Uterus (tissue), 4 donors: ENCODE data around the gene KCNIP1. TPM values are rescaled to one million over a fixed set of nuclear protein-coding genes. Genes with fewer than 3 reads are reported as not detected.

Experiments
- DNase-seq, 2 donors: peaks; one replicate each; pipeline ENCODE4 v3.0.0-alpha.2; 2019 to 2020
- H3K27ac ChIP-seq, 2 donors: fragments of 200-600 bp; sonication (generic); 1 replicate in 1 of 2; 2 replicates in 1 of 2; pipeline ENCODE4 v1.5.1; 2016 to 2018
- H3K27me3 ChIP-seq, 2 donors: fragments of 200-600 bp; sonication (generic); one replicate each; pipeline ENCODE4 v1.5.1; 2018 to 2019; ENCODE audit warnings: control low read depth in 1 of 2
- H3K36me3 ChIP-seq, 2 donors: fragments of 200-600 bp; sonication (generic); one replicate each; pipeline ENCODE4 v1.5.1; 2019; ENCODE audit warnings: control low read depth in 1 of 2
- H3K4me1 ChIP-seq, 2 donors: fragments of 200-600 bp; sonication (generic); one replicate each; pipeline ENCODE4 v1.5.1; 2018 to 2019; ENCODE audit warnings: control low read depth in 1 of 2
- H3K4me3 ChIP-seq, 2 donors: fragments of 200-600 bp; sonication (generic); 1 replicate in 1 of 2; 2 replicates in 1 of 2; pipeline ENCODE4 v1.5.1; 2018 to 2019; ENCODE audit warnings: mild to moderate bottlenecking in 1 of 2
- H3K9me3 ChIP-seq, 2 donors: fragments of 200-600 bp; sonication (generic); one replicate each; pipeline ENCODE4 v1.5.1; 2019; ENCODE audit warnings: control low read depth in 1 of 2
- POLR2A ChIP-seq, 2 donors: fragments of 450-650 bp; IDR thresholded peaks; one replicate each; pipeline ENCODE4 v1.6.1; 2016; ENCODE audit warnings: antibody characterized with exemption in 2 of 2, mild to moderate bottlenecking in 1 of 2, moderate library complexity in 1 of 2
- intact Hi-C: fragments of 100-400 bp; cut with DNase I; formaldehyde crosslinking; loops from one replicate; pipeline ENCODE4 v1.15.1; 2023; ENCODE audit warnings: low total_unique reads
- total RNA-seq, 4 donors: library from RNA; depleted of rRNA in 3 of 4; stranded (reverse); fragments of >200 nt in 3 of 4; gene quantifications; one replicate each; pipeline versions ENCODE4 v1.1.0 to v1.2.4, GENCODE V29; 2014 to 2023
- TF ChIP-seq, protein P1 (sequence below), 4 experiments: fragments of 200-600 bp in 2 of 4; fragments of 450-650 bp in 2 of 4; sonication (generic) in 2 of 4; IDR thresholded peaks; one replicate each; pipeline ENCODE4 v1.5.1; 2016 to 2019; ENCODE audit warnings: antibody characterized with exemption in 4 of 4, mild to moderate bottlenecking in 2 of 4, moderate library complexity in 1 of 4
- donor health status: DM: yes; HTN: yes; CAD: no.

The KCNIP1 gene
- total RNA-seq, 4 donors from 2014 or later: 1.3 to 7.0 (median 3.9) TPM

DNA sequence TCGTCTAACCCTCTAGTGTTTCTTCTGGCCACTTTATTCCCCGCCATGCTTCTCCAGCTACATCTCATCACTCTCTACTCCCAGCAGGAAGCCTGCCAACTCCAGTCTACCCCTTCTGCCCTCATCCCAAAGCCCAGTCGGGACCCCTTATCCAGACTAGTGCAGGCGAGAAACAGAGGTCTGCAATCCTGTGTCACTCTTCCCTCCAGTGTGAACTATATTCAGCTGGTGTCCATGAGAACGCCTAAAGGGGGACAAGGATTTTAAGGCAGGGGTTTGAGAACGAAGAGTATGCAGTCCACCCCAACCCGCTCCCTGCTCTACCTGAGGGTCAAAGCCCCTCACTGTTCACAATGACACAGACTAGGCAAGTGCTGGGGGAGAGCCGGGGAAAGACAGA is 238.0 kb downstream of the KCNIP1 start:
- Histone ChIP-seq H3K27me3 (no peaks in the 10 kb centered on the region), H3K9me3 (no peaks in the 10 kb centered on the region), H3K4me1 (no peaks in the 10 kb centered on the region), H3K27ac (no peak overlapping the region), H3K4me3 (no peak overlapping the region), H3K36me3 (no peaks in the 10 kb centered on the region)
- no peak for DNase-seq
- TF ChIP-seq, protein P1, sequence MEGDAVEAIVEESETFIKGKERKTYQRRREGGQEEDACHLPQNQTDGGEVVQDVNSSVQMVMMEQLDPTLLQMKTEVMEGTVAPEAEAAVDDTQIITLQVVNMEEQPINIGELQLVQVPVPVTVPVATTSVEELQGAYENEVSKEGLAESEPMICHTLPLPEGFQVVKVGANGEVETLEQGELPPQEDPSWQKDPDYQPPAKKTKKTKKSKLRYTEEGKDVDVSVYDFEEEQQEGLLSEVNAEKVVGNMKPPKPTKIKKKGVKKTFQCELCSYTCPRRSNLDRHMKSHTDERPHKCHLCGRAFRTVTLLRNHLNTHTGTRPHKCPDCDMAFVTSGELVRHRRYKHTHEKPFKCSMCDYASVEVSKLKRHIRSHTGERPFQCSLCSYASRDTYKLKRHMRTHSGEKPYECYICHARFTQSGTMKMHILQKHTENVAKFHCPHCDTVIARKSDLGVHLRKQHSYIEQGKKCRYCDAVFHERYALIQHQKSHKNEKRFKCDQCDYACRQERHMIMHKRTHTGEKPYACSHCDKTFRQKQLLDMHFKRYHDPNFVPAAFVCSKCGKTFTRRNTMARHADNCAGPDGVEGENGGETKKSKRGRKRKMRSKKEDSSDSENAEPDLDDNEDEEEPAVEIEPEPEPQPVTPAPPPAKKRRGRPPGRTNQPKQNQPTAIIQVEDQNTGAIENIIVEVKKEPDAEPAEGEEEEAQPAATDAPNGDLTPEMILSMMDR (IDR thresholded peaks at IDR 0.05): no peak
- TF ChIP-seq POLR2A (IDR thresholded peaks at IDR 0.05): no peak
- intact Hi-C loops: no loop called here

DNA sequence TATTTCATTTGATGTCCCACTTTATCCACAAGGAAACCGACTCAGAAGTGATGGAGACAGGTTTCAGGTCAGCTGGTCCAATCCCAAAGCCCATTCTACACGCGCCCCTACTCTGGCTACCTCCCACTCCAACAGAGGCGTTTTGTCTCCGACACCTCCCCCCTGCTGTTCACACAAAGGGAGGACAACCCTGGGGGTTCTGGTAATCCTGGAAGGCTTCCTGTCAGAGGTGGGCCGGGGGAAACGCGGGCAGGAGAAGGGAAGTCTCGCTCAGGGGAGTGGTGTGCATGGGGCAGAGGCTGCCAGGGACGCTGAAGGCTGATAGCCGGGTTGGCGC is 240.0 kb downstream of the KCNIP1 start:
- H3K4me3 ChIP-seq: no peak overlapping the region
- H3K36me3 ChIP-seq: no peaks in the 10 kb centered on the region
- H3K4me1 ChIP-seq: no peaks in the 10 kb centered on the region
- no peak overlapping the region for H3K27ac ChIP-seq
- no peaks in the 10 kb centered on the region for H3K27me3 ChIP-seq
- no peak for TF ChIP-seq POLR2A (IDR thresholded peaks at IDR 0.05)
- TF ChIP-seq, protein P1 (IDR thresholded peaks at IDR 0.05): no peak
- no peak for DNase-seq
- H3K9me3 ChIP-seq: no peaks in the 10 kb centered on the region
- intact Hi-C loops: no loop called here

DNA sequence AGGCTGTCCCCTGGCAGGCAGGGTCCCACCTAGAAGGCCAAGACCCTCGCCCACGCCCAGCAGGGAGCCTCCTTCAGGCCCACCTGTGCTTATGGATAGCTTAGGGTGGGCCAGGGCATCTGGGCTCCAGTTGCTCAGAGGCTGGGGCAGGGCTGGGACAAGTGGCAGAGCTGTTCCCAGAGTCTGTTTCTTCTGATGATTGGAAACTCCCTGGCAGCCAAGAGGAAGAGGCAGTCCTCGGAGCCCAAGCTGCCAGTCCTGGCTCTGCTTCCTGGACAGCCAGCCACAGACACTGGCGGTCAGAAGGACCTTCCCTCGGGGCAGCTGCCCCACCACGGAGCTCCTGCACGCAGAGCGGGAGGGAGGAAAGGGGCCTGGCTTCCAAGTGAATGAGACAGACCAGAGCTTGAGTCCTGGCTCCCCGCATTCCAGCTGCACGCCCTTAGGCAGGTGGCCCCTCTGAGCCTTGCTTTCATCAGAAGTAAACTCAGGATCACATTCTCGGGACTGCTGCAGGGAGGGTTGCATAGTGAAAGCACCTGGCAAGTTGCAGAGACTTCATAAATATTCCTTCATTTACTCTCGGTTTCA is 241.8 kb downstream of the KCNIP1 start:
- intact Hi-C loops: no loop called here
- H3K27ac ChIP-seq: no peak overlapping the region
- H3K4me3 ChIP-seq: no peak overlapping the region
- no peaks in the 10 kb centered on the region for H3K4me1 ChIP-seq
- no peak for DNase-seq
- no peak for TF ChIP-seq POLR2A (IDR thresholded peaks at IDR 0.05)
- TF ChIP-seq, protein P1 (IDR thresholded peaks at IDR 0.05): no peak
- H3K36me3 ChIP-seq: no peaks in the 10 kb centered on the region
- H3K9me3 ChIP-seq: no peaks in the 10 kb centered on the region
- no peaks in the 10 kb centered on the region for H3K27me3 ChIP-seq

DNA sequence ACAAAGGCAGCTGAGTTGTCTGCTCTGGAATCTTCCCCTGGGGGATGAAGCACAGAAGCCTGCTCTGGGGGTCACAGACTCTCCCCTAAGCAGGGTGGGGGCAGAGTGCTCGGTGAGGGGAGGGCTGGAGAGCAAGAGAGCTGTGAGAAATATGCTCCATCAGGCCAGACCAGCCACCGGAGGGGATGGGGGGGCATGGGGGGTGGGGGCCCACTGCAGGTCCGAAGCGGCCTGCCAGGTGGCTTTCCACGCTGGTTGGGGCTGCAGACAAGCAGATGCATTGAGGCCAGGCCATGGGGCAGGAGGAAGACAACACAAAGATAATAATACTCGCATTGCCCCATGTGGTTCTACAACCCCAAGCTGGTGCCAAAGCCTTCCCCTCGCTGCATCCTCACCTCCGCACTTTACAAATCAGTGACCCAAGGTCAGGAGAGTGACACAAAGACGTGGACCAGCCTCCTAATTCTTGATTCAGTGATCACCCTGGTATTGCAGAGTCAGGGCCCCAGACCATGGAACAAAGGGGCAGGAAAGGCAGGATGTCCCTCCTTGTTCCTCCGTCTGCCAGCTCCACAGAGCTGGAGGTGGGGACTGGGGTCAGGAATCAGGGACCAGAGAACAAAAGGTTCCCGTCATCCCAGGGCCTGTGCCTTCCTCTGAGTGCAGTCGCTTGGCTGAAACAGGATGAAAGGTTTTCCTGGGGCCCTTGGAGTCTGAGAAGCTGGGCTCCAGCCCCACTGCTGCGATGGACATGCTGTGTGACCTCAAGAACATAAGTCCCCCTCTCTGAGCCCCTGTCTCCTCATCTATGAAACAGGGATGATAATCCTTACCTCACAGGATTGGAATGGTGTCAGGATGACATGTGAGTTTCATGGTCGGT is 242.5 kb downstream of the KCNIP1 start:
- DNase-seq: no peak
- intact Hi-C loops: no loop called here
- Histone ChIP-seq H3K27ac (no peak overlapping the region), H3K4me1 (no peaks in the 10 kb centered on the region), H3K27me3 (no peaks in the 10 kb centered on the region), H3K9me3 (no peaks in the 10 kb centered on the region), H3K36me3 (no peaks in the 10 kb centered on the region), H3K4me3 (no peak overlapping the region)
- TF ChIP-seq, protein P1 (IDR thresholded peaks at IDR 0.05): no peak
- TF ChIP-seq POLR2A (IDR thresholded peaks at IDR 0.05): no peak

DNA sequence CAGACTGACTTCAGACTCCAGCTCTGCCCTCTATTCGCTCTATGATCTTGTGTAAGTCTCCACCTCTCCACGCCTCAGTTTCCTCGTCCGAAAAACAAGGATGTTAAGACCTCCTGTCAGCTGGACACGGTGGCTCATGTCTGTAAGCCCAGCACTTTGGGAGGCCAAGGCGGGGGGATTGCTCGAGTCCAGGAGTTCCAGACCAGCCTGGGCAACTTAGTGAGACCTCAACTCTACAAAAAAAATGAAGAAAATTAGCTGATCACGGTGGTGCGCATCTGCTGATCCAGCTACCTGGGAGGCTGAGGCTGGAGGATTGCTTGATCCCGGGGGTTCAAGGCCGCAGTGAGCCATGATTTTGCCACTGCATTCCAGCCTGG is 243.1 kb downstream of the KCNIP1 start:
- Histone ChIP-seq H3K9me3 (no peaks in the 10 kb centered on the region), H3K36me3 (no peaks in the 10 kb centered on the region), H3K27ac (no peak overlapping the region), H3K27me3 (no peaks in the 10 kb centered on the region), H3K4me1 (no peaks in the 10 kb centered on the region), H3K4me3 (no peak overlapping the region)
- no peak for DNase-seq
- intact Hi-C loops: no loop called here
- no peak for TF ChIP-seq POLR2A (IDR thresholded peaks at IDR 0.05)
- TF ChIP-seq, protein P1 (IDR thresholded peaks at IDR 0.05): no peak
